Stimulated activated CD4-positive, alpha-beta T cell treated with anti-CD3 and anti-CD28 coated beads, Interleukin-12 subunit alpha, Interleukin-12 subunit beta, amount 100 ng/mL, for 24 hours (primary cell): ENCODE results near the gene CAPN14.

ENCODE experiments used
- DNase-seq, 2 experiments: peaks; one replicate each; pipeline ENCODE4 v3.0.0-alpha.2; 2020; ENCODE audit warnings: low read depth in 2 of 2

Gene CAPN14

GRCh38 chr2:31140151-31140550 lies 77.2 kb downstream of the CAPN14 start:
- DNase-seq = no peak

- no peak for DNase-seq
Measured at GRCh38 chr2:31139671-31140070, 77.6 kb downstream of the CAPN14 start.

DNA sequence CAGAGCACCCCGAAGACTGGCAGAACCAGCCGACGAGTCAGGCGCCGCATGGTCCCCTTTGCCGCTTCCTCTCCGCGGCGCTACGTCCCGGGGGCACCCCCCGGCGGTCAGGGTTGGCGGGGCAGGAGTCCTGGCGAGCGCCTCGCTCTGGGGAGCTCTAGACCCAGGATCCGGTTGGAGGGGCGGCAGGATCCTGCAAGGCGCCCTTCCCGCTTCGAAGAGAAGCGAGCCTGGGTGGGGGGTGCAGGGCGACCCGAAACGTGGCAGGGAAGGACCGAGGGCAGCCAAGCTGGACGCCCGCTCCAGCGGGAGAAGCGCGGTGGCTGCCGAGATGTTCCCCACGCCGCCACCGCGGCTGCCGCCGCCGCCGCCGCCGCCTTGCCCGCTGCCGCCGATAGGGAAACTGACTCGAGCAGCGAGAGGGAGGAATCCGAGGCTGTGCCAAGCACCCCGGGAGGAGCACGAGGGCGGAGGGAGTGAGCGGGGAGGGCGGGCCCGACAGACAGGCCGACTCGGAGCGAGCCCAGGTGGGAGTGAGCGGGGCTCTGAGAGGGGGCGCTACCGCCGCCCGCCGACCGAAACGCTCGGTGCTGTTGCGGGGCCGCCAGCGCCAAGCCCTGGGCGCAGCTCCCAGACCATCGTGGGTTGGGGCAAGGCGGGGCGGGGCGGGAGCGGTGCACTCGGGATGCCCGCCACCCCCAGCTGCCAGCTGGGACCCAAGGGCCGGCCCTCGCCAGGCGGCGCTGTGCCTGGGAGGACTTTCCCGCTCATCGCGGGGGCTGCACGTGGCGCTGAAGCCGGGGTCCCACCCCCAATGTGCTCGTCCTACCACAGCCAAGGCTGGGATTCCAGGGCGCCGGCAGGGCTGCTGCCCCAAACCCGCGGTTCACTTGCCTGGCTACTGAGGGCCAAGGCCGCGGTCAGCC lies 79.0 kb downstream of the CAPN14 start, which contains the start of gene GALNT14:
Gene GALNT14 (minus strand): TSS at position 404 of the 926 bp plus-strand sequence. CDS start 354 bp downstream, at position 50.
- DNase-seq = peak in 1 of 2 experiments; percentile 30

- peak in 1 of 2 experiments; percentile 4 for DNase-seq
Measured at GRCh38 chr2:31137211-31138036, 79.9 kb downstream of the CAPN14 start.

- DNase-seq = no peak
Measured at GRCh38 chr2:31136732-31137131, 80.6 kb downstream of the CAPN14 start.

GRCh38 chr2:31136000-31136399 lies 81.3 kb downstream of the CAPN14 start:
- no peak for DNase-seq

DNA sequence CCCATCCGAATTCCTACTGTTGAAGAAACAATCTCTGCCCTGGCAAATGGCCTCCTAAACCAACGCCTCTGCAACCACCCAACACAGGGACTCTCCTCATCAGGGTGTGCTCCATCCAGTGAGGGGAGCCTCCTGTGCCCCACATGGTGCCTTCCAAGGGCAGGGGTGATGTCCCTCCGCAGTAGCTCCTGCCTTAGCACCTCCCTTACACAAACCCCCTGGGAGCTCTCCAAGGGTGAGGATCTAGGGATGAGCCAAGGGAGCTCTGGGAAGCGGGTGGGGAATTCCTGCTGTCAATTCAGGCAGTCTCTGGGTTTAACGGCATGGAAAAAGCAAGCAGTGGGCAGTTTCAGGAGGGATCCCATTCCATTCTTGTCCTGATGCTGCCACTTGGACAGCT lies 82.8 kb downstream of the CAPN14 start:
- DNase-seq = no peak

DNA sequence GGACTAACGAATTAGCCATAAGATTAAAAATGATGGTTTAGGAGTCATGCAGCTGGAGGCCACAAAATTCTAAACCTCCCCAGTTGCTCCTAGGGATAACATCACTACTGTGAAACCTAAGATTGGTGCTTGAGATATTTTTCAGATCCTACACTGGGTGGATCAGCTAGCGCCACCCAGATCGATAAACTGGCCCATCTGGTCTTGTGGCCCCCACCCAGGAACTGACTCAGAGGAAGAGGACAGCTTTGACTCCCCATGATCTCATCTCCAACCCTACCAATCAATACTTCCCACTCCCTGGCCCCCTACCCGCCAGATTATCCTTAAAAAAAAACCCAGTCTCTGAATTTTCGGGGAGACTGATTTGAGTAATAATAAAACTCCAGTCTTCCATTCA lies 84.5 kb downstream of the CAPN14 start:
- no peak for DNase-seq

- DNase-seq = no peak
Measured at GRCh38 chr2:31131871-31132270, 85.4 kb downstream of the CAPN14 start.

- no peak for DNase-seq
Measured at GRCh38 chr2:31129375-31130171, 87.7 kb downstream of the CAPN14 start.

GRCh38 chr2:31127931-31128330 lies 89.4 kb downstream of the CAPN14 start:
- DNase-seq = no peak

DNA sequence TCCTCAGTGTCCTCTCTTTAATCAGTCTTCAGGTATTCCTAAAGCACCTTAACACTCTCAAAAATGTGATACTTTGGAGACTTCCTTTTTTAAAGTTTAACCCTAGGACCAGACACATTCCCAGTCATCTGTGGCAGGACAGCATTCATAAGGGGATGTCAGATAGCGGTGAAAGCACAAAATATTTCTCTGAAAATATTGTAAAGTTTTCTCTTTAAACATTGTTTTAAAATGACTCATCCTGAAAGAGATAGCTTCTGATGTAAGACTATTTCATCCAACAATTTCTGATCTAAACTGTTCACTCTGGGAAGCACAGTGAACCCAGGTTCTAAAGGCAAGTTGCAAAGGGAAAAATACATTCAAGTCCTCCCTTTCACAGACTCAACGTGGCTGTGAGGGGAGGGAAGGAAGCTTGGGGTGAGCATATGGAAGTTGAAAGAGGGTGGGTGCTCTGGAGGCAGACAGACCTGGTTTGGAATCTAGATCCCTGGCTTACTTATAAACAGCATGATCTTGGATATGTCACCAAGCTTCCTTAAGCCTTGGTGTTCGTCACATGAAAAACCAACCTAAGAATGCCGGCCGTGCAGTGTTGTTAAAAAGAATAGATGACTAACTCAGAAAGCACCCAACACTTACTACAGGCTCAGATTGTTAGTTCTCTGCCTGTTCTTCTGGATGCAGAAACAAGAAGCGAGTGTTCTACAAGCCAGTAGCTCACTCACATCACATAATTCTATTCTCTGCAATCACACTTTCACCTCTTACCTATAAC lies 91.2 kb downstream of the CAPN14 start:
- DNase-seq = no peak

DNA sequence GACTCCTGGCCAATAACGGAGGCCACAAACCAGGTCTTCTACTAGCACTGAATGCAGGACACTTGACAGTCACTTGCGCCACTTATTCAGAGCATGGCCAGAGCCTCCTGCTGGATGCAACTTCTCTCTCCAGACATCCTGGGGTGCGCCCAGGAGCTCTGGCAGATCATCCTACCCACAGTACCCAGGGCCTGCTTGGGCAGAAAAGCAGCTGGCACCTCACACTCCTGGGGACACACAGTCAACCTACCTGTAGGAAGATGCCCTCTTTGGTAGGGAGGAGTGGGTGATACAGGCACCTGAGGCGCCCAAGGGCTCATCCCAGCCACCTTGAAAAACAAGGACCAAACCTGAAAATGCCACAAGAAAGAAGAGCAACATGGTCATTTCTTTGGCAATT lies 92.4 kb downstream of the CAPN14 start:
- DNase-seq = no peak
